Measurements from ENCODE around the gene CD48. TPM values are rescaled to one million over a fixed set of nuclear protein-coding genes. Genes with fewer than 3 reads are reported as not detected.

Gene CD48
- total RNA-seq, 1 experiment from 2014 or later, result 0.20 TPM

- no peaks in the 10 kb centered on the region for H3K36me3 ChIP-seq (ENCODE audit: control insufficient read depth in 1 of 2, insufficient read depth in 2 of 2, low read length in 2 of 2)
- BruUV-seq (replicated peaks), result no TSS peak
- H3K79me2 ChIP-seq (ENCODE audit: insufficient read depth, low read length), result no peaks in the 10 kb centered on the region
- no peaks in the 10 kb centered on the region for H3K9me3 ChIP-seq (ENCODE audit: control insufficient read depth in 1 of 2, insufficient read depth in 1 of 2, low read depth in 1 of 2, low read length in 2 of 2)
- H3K27ac ChIP-seq (ENCODE audit: low read depth, low read length), result no peak overlapping the region
- H3K9me2 ChIP-seq (ENCODE audit: insufficient read depth), result no peaks in the 10 kb centered on the region
- RAD21 ChIA-PET (ENCODE audit: low non-redundant PET in 1 of 2, low total read pairs in 2 of 2, uncharacterized antibody in 2 of 2, unreplicated experiment in 2 of 2), result no interaction called here
- no peak for ATAC-seq
- DNase-seq (ENCODE audit: low read depth, low spot score), result no peak
- intact Hi-C loops (cut with micrococcal nuclease), result no loop called here
- H3K9ac ChIP-seq (ENCODE audit: low read length), result no peak overlapping the region
- H3K4me2 ChIP-seq (ENCODE audit: low read length), result no peak overlapping the region
- TF ChIP-seq SIN3A (IDR thresholded peaks at IDR 0.05; ENCODE audit: low read depth) (no peak), CEBPB (IDR thresholded peaks at IDR 0.05; ENCODE audit: low read depth) (no peak), CTCF (IDR thresholded peaks at IDR 0.05 in 2 of 3, conservative IDR thresholded peaks at IDR 0.05 in 1 of 3; ENCODE audit: borderline replicate concordance in 1 of 3, insufficient read depth in 1 of 3, low read depth in 2 of 3, low read length in 2 of 3) (no peak), SP1 (IDR thresholded peaks at IDR 0.05; ENCODE audit: low read depth) (no peak), EZH2 (IDR thresholded peaks at IDR 0.05) (no peak), POLR2AphosphoS5 (IDR thresholded peaks at IDR 0.05; ENCODE audit: low read depth, low read length) (no peak)
- CTCF ChIA-PET, result interaction anchor here (0.6 kb wide), 1 partner anchor 279 kb away, joined by 3 read pairs; no protein-coding TSS in a partner anchor
- no peaks in the 10 kb centered on the region; the same call in 1 of the 2 replicates for H3K27me3 ChIP-seq (ENCODE audit: insufficient read depth, low read length)
- no peaks in the 10 kb centered on the region for H3K4me1 ChIP-seq (ENCODE audit: control insufficient read depth in 1 of 2, insufficient read depth in 2 of 2, low read length in 2 of 2)
- POLR2A ChIA-PET, result no interaction called here
- H2AFZ ChIP-seq (ENCODE audit: low read depth, low read length, poor library complexity, severe bottlenecking), result no peak overlapping the region
- no peak overlapping the region for H3K4me3 ChIP-seq (replicated peaks in 1 of 2; ENCODE audit: low read depth in 1 of 2, low read length in 2 of 2)
- H4K20me1 ChIP-seq (ENCODE audit: insufficient read depth), result no peaks in the 10 kb centered on the region
Measured at GRCh38 chr1:160711276-160711601, 383 bp downstream of the CD48 start.

- Histone ChIP-seq H3K4me2 (ENCODE audit: low read length) (no peak overlapping the region), H3K9me3 (ENCODE audit: control insufficient read depth in 1 of 2, insufficient read depth in 1 of 2, low read depth in 1 of 2, low read length in 2 of 2) (no peaks in the 10 kb centered on the region), H3K4me3 (replicated peaks in 1 of 2; ENCODE audit: low read depth in 1 of 2, low read length in 2 of 2) (no peak overlapping the region), H3K79me2 (ENCODE audit: insufficient read depth, low read length) (no peaks in the 10 kb centered on the region), H3K4me1 (ENCODE audit: control insufficient read depth in 1 of 2, insufficient read depth in 2 of 2, low read length in 2 of 2) (no peaks in the 10 kb centered on the region), H2AFZ (ENCODE audit: low read depth, low read length, poor library complexity, severe bottlenecking) (no peak overlapping the region), H3K27ac (ENCODE audit: low read depth, low read length) (no peak overlapping the region), H3K9me2 (ENCODE audit: insufficient read depth) (no peaks in the 10 kb centered on the region), H3K27me3 (ENCODE audit: insufficient read depth, low read length) (no peaks in the 10 kb centered on the region; the same call in 1 of the 2 replicates), H3K9ac (ENCODE audit: low read length) (no peak overlapping the region), H4K20me1 (ENCODE audit: insufficient read depth) (no peaks in the 10 kb centered on the region), H3K36me3 (ENCODE audit: control insufficient read depth in 1 of 2, insufficient read depth in 2 of 2, low read length in 2 of 2) (no peaks in the 10 kb centered on the region)
- POLR2A ChIA-PET, result no interaction called here
- RAD21 ChIA-PET (ENCODE audit: low non-redundant PET in 1 of 2, low total read pairs in 2 of 2, uncharacterized antibody in 2 of 2, unreplicated experiment in 2 of 2), result no interaction called here
- intact Hi-C loops (cut with micrococcal nuclease), result no loop called here
- BruUV-seq (replicated peaks), result no TSS peak
- ATAC-seq (no peak), DNase-seq (ENCODE audit: low read depth, low spot score) (no peak)
- TF ChIP-seq REST (IDR thresholded peaks at IDR 0.05; ENCODE audit: low read depth) (no peak), ATF3 (IDR thresholded peaks at IDR 0.05) (no peak), ELF1 (IDR thresholded peaks at IDR 0.05; ENCODE audit: borderline replicate concordance, low read depth) (no peak), SIN3A (IDR thresholded peaks at IDR 0.05; ENCODE audit: low read depth) (no peak), FOSL1 (IDR thresholded peaks at IDR 0.05; ENCODE audit: low read depth) (no peak), EZH2phosphoT487 (IDR thresholded peaks at IDR 0.05; ENCODE audit: borderline replicate concordance) (no peak), ZNF274 (IDR thresholded peaks at IDR 0.05; ENCODE audit: low read depth, low read length) (no peak), YY1 (IDR thresholded peaks at IDR 0.05; ENCODE audit: extremely low read depth, insufficient replicate concordance, low read depth, low read length) (no peak), SRF (IDR thresholded peaks at IDR 0.05; ENCODE audit: low read depth) (no peak), ZFX (IDR thresholded peaks at IDR 0.05) (no peak)
- CTCF ChIA-PET, result interaction anchor here (0.6 kb wide), 1 partner anchor 280 kb away, joined by 3 read pairs; no protein-coding TSS in a partner anchor
Measured at GRCh38 chr1:160710517-160711252, 937 bp downstream of the CD48 start.
